NAMALWA (cell line): ENCODE data around the gene SFRP5.

Source experiments
- DNase-seq: peaks from one replicate; pipeline ENCODE4 v3.0.0-alpha.2; 2015; ENCODE audit warnings: low spot score

Gene SFRP5

DNA sequence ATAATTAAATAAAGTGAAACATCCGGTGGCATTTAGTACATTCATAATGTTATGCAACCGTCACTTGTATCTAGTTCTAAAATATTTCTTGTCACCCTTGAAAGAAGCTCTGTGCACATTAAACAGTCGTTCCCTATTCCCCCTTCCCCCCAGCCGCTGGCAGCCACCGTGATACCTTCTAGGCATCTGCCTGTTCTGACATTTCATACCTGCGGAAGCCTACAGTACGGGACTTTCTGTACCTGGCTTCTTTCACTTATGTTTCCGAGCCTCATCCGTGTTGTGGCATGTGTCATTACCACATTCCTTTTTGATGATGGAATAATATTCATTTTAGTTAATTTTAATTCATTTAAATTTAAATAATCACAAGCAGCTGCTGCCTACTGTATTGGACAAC is 13.9 kb upstream of the SFRP5 start:
- no peak for DNase-seq

DNA sequence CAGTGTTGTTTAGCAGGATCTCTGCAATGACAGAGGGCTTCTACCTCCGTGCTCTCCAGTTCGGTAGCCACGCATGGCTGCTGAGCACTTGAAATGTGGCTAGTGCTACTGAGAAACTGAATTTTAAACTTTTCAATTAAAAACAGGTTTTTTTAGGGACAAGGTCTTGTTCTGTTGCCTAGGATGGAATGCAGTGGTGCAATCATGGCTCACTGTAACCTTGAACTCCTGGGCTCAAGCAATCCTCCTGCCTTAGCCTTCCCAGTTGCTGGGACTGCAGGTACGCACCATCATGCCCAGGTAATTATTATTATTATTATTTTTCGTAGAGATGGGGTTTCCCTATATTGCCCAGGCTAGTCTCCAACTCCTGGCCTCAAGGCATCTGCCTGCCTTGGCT is 13.4 kb upstream of the SFRP5 start:
- no peak for DNase-seq

GRCh38 chr10:97784200-97784810 is 12.5 kb upstream of the SFRP5 start:
- no peak for DNase-seq

GRCh38 chr10:97782455-97783228 is 10.8 kb upstream of the SFRP5 start:
- no peak for DNase-seq

DNA sequence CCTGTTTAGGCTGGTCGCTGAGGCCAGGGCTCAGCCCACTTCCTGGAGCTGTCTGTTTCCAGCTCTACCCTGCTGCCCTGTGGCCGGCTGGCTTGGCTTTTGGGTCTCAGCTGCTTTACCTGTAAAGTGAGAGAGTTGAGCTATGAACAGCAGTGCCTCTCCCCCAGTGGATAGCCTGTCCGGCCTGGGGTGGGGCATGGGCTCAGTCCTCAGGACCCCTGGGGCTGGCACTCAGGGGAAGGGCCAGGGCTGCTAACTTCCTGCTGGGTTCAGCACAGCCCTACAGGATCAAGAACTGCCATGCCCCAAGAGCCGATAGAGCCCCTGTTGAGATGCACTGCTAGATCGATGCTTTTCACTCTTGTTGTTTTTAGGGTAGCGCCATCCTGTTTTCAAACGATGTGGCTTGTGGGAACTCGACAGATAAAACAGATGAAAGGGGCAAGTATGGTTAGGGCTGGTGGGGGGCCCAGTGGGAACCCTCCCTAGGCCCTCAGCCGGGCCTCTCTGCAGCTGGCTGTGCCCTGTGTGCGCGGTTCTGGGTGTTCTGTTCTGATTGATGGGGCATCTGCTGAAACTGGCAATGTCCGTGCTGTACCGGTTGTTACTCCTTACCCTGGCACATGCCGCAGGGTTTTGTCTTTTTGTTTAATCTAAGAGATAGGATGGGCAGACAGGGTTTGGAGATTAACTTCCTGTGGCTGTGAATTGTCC is 10.0 kb upstream of the SFRP5 start:
- DNase-seq = no peak

DNA sequence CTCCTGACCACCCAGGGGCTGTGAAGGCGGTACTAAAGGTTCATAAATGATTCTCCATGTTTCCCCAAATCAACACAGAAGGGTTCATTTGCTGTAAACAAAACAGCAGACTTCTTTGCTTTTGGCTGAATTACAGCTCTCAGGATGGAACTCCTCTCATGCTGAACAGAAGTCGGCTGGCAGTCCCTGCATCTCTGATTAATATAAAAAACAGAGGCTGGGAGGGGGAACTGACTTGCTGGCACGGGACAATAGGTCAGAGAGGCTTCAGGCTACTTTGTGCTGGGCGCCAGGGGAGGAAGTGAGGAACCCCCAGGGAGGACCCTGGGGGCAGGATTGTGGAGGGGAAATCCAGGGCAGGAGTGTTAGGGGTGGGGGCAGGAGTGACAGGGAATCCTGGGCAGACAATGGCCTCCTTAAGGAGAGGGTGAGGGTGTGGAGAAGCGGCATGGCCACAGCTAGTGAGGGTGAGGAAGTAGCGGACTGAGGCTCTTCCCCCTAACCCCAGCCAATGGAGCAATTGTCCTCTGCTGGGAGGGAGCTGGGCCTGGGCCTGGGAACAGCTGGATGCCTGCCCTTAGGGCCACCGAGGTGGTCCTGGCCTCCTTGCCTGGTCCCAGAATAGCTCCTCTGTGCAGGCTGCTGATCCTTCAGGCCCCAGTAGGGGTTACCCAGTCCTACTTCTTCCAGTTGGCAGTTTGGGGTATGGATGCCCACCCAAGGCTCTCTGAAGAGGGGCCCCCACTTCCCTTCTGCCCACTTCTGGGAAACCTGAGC is 9.2 kb upstream of the SFRP5 start:
- no peak for DNase-seq

DNA sequence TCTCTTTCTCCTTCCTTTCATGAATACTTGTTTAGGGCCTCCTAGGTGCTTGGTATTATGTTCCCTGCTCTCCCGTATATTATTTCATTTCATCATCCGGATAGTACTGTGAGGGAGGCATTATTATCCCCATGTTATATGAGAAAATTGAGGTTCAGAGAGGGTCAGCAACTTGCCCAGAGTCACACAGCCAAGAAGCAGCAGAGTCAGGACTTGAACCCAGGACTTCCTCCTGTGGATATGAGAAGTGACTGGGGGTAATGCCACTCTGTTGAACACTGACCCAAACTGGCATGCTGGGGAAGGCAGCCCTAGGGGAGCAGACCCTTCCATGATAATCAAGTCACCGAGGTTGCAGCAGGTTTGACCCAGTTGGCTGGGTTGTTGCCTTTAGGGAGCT is 8.2 kb upstream of the SFRP5 start:
- no peak for DNase-seq

DNA sequence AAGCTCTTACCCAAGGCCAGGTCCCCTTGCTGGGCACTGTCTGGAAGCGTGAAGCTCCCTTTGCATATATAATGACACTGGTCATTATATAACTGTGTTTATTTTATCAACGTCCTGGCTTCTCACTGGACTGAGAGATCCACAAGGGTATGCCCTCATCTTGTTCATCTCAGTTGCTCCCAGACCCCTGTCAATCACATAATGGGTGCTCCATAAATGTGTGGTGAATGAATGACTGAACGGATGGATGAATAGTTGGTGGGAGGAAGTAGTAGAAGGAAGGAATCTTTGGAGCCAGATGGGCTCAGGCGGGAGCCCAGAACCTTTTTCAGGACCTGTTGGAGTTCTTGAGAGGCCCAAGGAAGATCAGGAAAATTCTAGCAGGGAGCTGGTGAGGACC is 7.7 kb upstream of the SFRP5 start:
- no peak for DNase-seq

GRCh38 chr10:97778452-97779302 is 6.9 kb upstream of the SFRP5 start:
- no peak for DNase-seq

DNA sequence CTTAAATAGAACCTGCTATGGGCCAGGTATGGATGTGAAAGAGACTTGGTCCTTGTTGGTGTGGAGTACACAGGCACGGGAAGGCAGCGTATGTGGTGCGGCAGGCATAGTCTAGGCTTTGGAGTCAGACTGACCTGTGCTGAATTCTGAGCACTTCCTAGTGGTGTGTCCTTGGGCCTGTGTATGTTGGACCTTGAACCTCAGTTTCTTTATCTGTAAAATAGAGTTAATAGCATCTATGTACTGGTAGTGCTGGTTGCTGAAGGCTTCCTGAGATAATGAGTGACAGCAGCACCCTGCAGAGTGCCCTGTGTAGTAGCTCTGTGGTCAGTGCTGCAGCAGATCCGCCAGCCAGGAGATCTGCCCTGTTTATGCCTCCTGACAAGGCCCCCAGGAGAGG is 5.3 kb upstream of the SFRP5 start:
- no peak for DNase-seq

- DNase-seq = no peak
Measured at GRCh38 chr10:97774811-97775294, 3.1 kb upstream of the SFRP5 start.

- no peak for DNase-seq
Measured at GRCh38 chr10:97773096-97773495, 1.3 kb upstream of the SFRP5 start.

DNA sequence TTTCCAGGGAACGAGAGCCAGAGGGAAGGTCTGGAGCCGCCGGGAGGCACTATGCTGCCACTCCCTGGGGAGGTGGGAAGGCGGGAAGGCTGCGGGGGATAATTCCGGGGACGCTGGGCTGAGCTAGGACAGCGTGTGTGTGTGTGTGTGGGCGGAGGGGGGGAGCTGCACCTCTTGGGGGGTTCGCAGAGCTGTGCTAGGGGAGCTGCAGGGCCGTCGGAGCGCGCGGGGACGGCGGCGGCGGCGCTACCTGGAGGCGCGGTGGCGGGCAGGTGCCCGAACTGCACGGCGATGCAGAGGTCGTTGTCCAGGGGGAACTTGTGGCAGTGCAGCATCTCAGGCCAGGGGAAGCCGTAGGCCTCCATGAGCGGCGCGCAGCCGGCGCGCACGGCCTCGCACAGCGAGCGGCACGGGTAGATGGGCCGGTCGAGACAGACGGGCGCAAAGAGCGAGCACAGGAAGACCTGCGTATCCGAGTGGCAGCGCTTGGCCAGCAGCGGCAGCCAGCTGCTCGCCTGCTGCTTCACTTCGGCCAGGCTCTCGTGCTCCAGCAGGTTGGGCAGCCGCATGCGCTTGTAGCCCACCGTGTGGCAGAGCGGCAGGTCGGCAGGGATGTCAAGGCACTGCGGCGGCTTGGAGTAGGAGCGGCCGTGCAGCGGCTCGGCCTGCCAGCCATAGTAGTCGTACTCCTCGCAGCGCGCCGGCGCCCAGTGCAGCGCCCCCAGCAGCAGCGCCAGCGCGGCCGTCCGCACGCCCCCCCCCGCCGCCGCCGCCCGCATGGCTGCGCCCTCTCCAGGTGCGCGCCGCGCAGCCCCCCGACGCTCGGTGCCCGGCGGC is 526 bp downstream of the SFRP5 start:
- DNase-seq = no peak

DNA sequence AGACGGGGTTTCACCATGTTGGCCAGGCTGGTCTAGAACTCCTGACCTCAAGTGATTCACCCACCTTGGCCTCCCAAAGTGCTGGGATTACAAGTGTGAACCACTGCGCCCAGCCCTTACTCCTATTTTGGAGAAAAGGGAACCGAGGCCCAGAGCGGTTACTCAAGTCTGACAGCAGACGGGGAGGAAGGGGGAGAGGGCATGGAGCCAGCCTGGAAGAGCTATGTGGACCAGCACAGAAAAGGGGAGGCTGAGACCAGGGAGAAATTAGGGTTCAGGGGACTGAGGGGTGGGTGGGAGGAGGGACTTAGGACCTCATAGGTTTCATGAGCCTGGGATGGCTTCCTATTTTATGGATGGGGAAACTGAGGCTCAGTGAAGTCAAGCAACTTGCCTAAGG is 1.5 kb downstream of the SFRP5 start:
- no peak for DNase-seq

- DNase-seq = no peak
Measured at GRCh38 chr10:97768322-97769315, 3.2 kb downstream of the SFRP5 start.

- DNase-seq = no peak
Measured at GRCh38 chr10:97766996-97767924, 4.5 kb downstream of the SFRP5 start.

DNA sequence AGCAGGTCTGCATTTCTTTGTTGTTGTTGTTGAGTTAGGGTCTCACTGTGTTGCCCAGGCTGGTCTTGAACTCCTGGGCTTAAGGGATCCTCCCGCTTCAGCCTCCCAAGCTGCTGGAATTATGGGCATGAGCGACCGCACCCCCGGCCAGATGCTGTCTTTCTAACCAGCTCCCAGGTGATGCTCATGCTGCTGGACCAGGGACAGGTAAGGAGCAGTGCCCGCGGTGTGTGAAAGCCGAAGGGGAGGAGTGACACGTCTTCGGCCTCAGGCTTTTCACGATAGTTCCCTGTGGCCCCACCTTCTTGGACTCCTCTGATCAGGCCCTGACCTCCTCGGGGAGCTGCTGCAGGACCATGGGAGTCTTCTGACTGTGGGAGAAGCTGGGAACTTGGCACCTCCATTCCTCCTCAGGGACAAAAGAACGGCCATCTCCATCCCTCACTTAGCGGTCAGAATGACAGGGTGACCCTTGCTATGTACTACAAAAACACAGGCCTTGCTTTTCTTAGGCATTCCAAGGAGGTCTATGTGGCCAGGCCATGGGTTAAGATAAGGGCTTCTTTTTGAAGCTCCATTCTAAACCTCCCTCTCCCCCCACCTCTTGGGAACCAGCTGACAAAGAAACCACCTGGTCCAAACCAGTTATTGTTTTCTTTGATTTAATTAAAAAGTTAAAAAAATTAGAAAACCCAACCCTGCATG is 5.5 kb downstream of the SFRP5 start:
- no peak for DNase-seq
